Mesendoderm (in vitro differentiated cells): ENCODE results near the gene AQP11. TPM values are rescaled to one million over a fixed set of nuclear protein-coding genes. Genes with fewer than 3 reads are reported as not detected.
A peak's percentile ranks its signal among the peaks of the same experiment; 100 is the strongest.

Source experiments
- DNase-seq: peaks from one replicate; pipeline ENCODE4 v3.0.0; 2013
- H2AK5ac ChIP-seq: 2 replicates; pipeline ENCODE4 v1.6.1; 2013; ENCODE audit warnings: low read length, inconsistent platforms
- H2BK120ac ChIP-seq: 2 replicates; pipeline ENCODE4 v1.6.1; 2013; ENCODE audit warnings: low read depth, mild to moderate bottlenecking, low read length, moderate library complexity, mixed read lengths
- H2BK15ac ChIP-seq: replicated peaks from 2 replicates; pipeline ENCODE4 v1.6.1; 2013; ENCODE audit warnings: low read depth, mild to moderate bottlenecking, moderate library complexity
- H2BK5ac ChIP-seq: 2 replicates; pipeline ENCODE4 v1.6.1; 2013; ENCODE audit warnings: low read length, inconsistent platforms
- H3K18ac ChIP-seq: 2 replicates; pipeline ENCODE4 v1.6.1; 2013; ENCODE audit warnings: mild to moderate bottlenecking, low read length, mixed read lengths
- H3K23ac ChIP-seq: one replicate; pipeline ENCODE4 v1.6.1; 2013; ENCODE audit warnings: low read length
- H3K27ac ChIP-seq: 2 replicates; pipeline ENCODE4 v1.5.1; 2013; ENCODE audit warnings: low read depth, mild to moderate bottlenecking, inconsistent platforms, low read length, moderate library complexity
- H3K27me3 ChIP-seq: 2 replicates; pipeline ENCODE4 v1.6.1; 2013; ENCODE audit warnings: low read length, control low read depth, mild to moderate bottlenecking, inconsistent platforms; ENCODE audit not compliant: insufficient read depth, poor library complexity
- H3K36me3 ChIP-seq: 2 replicates; pipeline ENCODE4 v1.6.1; 2013; ENCODE audit warnings: low read length, inconsistent platforms; ENCODE audit not compliant: control insufficient read depth, insufficient read depth
- H3K4ac ChIP-seq: one replicate; pipeline ENCODE4 v1.6.1; 2013; ENCODE audit warnings: low read depth, mild to moderate bottlenecking, low read length, moderate library complexity
- H3K4me1 ChIP-seq: 2 replicates; pipeline ENCODE4 v1.6.1; 2013; ENCODE audit warnings: low read depth, low read length, inconsistent platforms; ENCODE audit not compliant: control insufficient read depth
- H3K4me2 ChIP-seq: 2 replicates; pipeline ENCODE4 v1.6.1; 2013; ENCODE audit warnings: low read length
- H3K4me3 ChIP-seq: 2 replicates; pipeline ENCODE4 v1.5.1; 2013; ENCODE audit warnings: mild to moderate bottlenecking, low read length
- H3K56ac ChIP-seq: one replicate; pipeline ENCODE4 v1.6.1; 2013; ENCODE audit warnings: low read length
- H3K79me1 ChIP-seq: 2 replicates; pipeline ENCODE4 v1.6.1; 2013; ENCODE audit warnings: low read length, inconsistent platforms
- H3K79me2 ChIP-seq: 2 replicates; pipeline ENCODE4 v1.6.1; 2013; ENCODE audit warnings: mild to moderate bottlenecking, low read length; ENCODE audit not compliant: control insufficient read depth, insufficient read depth
- H3K9ac ChIP-seq: 2 replicates; pipeline ENCODE4 v1.6.1; 2013; ENCODE audit warnings: low read length, inconsistent platforms
- H4K5ac ChIP-seq: one replicate; pipeline ENCODE4 v1.6.1; 2013; ENCODE audit warnings: low read length
- H4K8ac ChIP-seq: one replicate; pipeline ENCODE4 v1.6.1; 2013; ENCODE audit warnings: low read depth, mild to moderate bottlenecking, control low read depth, low read length, moderate library complexity
- WGBS: extraction: QIAGEN DNeasy Blood & Tissue Kit; methylation state at CpG from one replicate; pipeline ENCODE4 v1.1.7; 2013; ENCODE audit warnings: low lambda C conversion rate, missing lambda C conversion rate; ENCODE audit not compliant: insufficient coverage; ENCODE audit errors: extremely low coverage; 5-methylcytosine and 5-hydroxymethylcytosine counted together
- polyA plus RNA-seq, 2 experiments: library from polyadenylated mRNA; stranded (reverse); fragments of 200-250 nt; gene quantifications; one replicate each; pipeline ENCODE4 v1.2.3, GENCODE V29; 2013

The AQP11 gene
- 0.38 TPM for polyA plus RNA-seq (2013, experiment 1 of 2)
- polyA plus RNA-seq (2013, experiment 2 of 2) = 0.43 TPM

- Histone ChIP-seq H3K9ac (peak within 1 kb of the TSS; percentile 74), H3K18ac (peak within 1 kb of the TSS; percentile 69), H3K79me1 (no peaks in the 10 kb centered on the region), H3K27me3 (no peaks in the 10 kb centered on the region), H4K8ac (no peak within 1 kb of the TSS), H2AK5ac (no peak within 1 kb of the TSS), H2BK15ac (no peak within 1 kb of the TSS), H3K4ac (peak within 1 kb of the TSS; percentile 63), H3K23ac (peak within 1 kb of the TSS; percentile 45), H3K79me2 (no peaks in the 10 kb centered on the region), H2BK5ac (no peak within 1 kb of the TSS), H3K56ac (peak within 1 kb of the TSS; percentile 81), H3K4me2 (peak within 1 kb of the TSS; percentile 99), H3K36me3 (no peaks in the 10 kb centered on the region), H4K5ac (no peak within 1 kb of the TSS), H3K4me3 (peak within 1 kb of the TSS; percentile 49), H3K27ac (no peak within 1 kb of the TSS), H2BK120ac (no peak within 1 kb of the TSS), H3K4me1 (peaks cover 3% of the 10 kb centered on the region)
- no CpG with 5 or more reads among the region's 75 CpGs for WGBS
- DNase-seq = peak; percentile 94
Observed at GRCh38 chr11:77589521-77590193, at the start of gene AQP11. TSS of gene AQP11 (plus strand) at chr11:77589953. CDS start at chr11:77589993, 40 bp downstream.

- no CpG with 5 or more reads among the region's 1 CpG for WGBS
- Histone ChIP-seq H2BK5ac (no peak overlapping the region), H3K4me1 (no peaks in the 10 kb centered on the region), H3K4me3 (no peak overlapping the region), H2AK5ac (no peak overlapping the region), H3K79me1 (no peaks in the 10 kb centered on the region), H3K23ac (no peak overlapping the region), H3K27ac (no peak overlapping the region), H3K18ac (no peak overlapping the region), H3K4ac (no peak overlapping the region), H3K9ac (no peak overlapping the region), H2BK15ac (no peak overlapping the region), H3K56ac (no peak overlapping the region), H3K36me3 (no peaks in the 10 kb centered on the region), H2BK120ac (no peak overlapping the region), H4K8ac (no peak overlapping the region), H4K5ac (no peak overlapping the region), H3K79me2 (no peaks in the 10 kb centered on the region), H3K4me2 (no peak overlapping the region), H3K27me3 (no peaks in the 10 kb centered on the region)
- no peak for DNase-seq
Observed at GRCh38 chr11:77542296-77542695, 47.5 kb upstream of the AQP11 start.

GRCh38 chr11:77547047-77547836 is 42.5 kb upstream of the AQP11 start:
- Histone ChIP-seq H4K8ac (no peak overlapping the region), H3K79me1 (no peaks in the 10 kb centered on the region), H2BK5ac (no peak overlapping the region), H3K9ac (no peak overlapping the region), H2BK120ac (no peak overlapping the region), H3K36me3 (no peaks in the 10 kb centered on the region), H2AK5ac (no peak overlapping the region), H3K27me3 (no peaks in the 10 kb centered on the region), H4K5ac (no peak overlapping the region), H3K4me3 (no peak overlapping the region), H3K23ac (no peak overlapping the region), H3K27ac (no peak overlapping the region), H3K4me2 (no peak overlapping the region), H2BK15ac (no peak overlapping the region), H3K79me2 (no peaks in the 10 kb centered on the region), H3K4ac (no peak overlapping the region), H3K4me1 (peaks cover 2% of the 10 kb centered on the region), H3K18ac (no peak overlapping the region), H3K56ac (no peak overlapping the region)
- DNase-seq = no peak
- no CpG with 5 or more reads among the region's 7 CpGs for WGBS

GRCh38 chr11:77547863-77548551 is 41.7 kb upstream of the AQP11 start:
- Histone ChIP-seq H3K4me2 (no peak overlapping the region), H2BK15ac (peak overlapping the region; percentile 20), H2BK120ac (no peak overlapping the region), H4K5ac (no peak overlapping the region), H2BK5ac (no peak overlapping the region), H4K8ac (peak overlapping the region; percentile 31), H3K9ac (peak overlapping the region; percentile 44), H3K36me3 (no peaks in the 10 kb centered on the region), H3K4me1 (peaks cover 2% of the 10 kb centered on the region), H3K27ac (peak overlapping the region; percentile 31), H3K56ac (peak overlapping the region; percentile 69), H2AK5ac (no peak overlapping the region), H3K79me1 (no peaks in the 10 kb centered on the region), H3K4me3 (no peak overlapping the region), H3K18ac (no peak overlapping the region), H3K79me2 (no peaks in the 10 kb centered on the region), H3K27me3 (no peaks in the 10 kb centered on the region), H3K23ac (no peak overlapping the region), H3K4ac (no peak overlapping the region)
- no CpG with 5 or more reads among the region's 9 CpGs for WGBS
- DNase-seq = peak; percentile 71

DNA sequence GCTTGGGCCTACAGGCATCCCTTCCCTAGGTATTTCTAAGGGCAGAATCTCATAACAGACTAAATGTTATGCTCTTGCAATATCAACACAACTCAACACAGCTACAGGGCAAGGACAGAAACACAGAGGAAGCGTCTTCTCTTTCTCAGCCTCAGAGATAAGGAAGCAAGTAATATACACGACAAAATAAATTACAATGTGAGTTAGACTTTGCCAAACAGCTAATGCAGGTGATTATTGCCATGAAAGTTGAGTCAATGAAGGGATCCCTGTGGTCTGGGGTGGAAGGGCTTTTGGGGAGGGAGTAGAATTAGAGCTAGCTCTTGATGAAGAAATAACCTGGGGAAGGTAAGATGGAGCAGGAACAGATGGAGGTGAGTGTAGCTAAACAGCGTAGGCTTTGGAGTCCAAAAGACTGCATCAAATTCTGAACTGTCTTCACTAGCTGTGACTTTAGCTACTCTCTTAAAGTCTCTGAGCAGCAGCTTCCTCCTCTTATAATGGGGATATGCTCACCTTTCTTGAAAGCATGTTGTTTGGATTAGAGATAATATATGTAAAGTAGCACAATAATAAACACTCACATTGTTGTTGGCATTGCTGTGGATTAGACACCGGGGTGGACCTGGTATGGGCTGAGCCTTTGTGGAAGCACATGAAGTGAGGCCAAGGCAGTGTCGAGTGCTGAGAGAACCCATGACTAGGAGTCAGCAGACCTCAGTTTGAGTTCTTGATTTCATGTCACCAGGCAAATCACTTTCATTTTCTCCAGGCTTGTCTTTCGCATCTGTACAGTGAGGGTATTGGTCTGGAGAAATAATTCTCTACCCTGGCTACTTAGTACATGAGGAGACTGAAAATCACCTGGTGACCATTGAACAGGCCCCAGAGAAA is 41.0 kb upstream of the AQP11 start:
- H2AK5ac ChIP-seq = no peak overlapping the region
- H3K36me3 ChIP-seq = no peaks in the 10 kb centered on the region
- no peaks in the 10 kb centered on the region for H3K27me3 ChIP-seq
- H2BK5ac ChIP-seq = no peak overlapping the region
- no peak overlapping the region for H3K23ac ChIP-seq
- no peak overlapping the region for H4K5ac ChIP-seq
- H2BK15ac ChIP-seq = no peak overlapping the region
- H3K9ac ChIP-seq = no peak overlapping the region
- no peak overlapping the region for H3K4me3 ChIP-seq
- peaks cover 2% of the 10 kb centered on the region for H3K4me1 ChIP-seq
- H3K4me2 ChIP-seq = no peak overlapping the region
- no peak overlapping the region for H4K8ac ChIP-seq
- DNase-seq = no peak
- H3K4ac ChIP-seq = no peak overlapping the region
- no peak overlapping the region for H2BK120ac ChIP-seq
- no peak overlapping the region for H3K18ac ChIP-seq
- H3K79me1 ChIP-seq = no peaks in the 10 kb centered on the region
- H3K56ac ChIP-seq = no peak overlapping the region
- H3K27ac ChIP-seq = no peak overlapping the region
- H3K79me2 ChIP-seq = no peaks in the 10 kb centered on the region
- WGBS = no CpG with 5 or more reads among the region's 6 CpGs
